ENCODE results near the gene STK32A. TPM values are rescaled to one million over a fixed set of nuclear protein-coding genes. Genes with fewer than 3 reads are reported as not detected.
A peak's percentile ranks its signal among the peaks of the same experiment; 100 is the strongest.

STK32A gene
- total and polyA plus RNA-seq, 10 donors = 0.15 to 3.1 (median 0.90) TPM

- Histone ChIP-seq H3K4me1 (peaks cover 0 to 23% (median 0%) of the 10 kb centered on the region in 6 donors), H3K36me3 (no peaks in the 10 kb centered on the region), H3K9me3 (no peaks in the 10 kb centered on the region), H3K27ac (peak overlapping the region in 1 of 8 donors; percentile 6), H3K27me3 (replicated peaks in 1 of 7) (no peaks in the 10 kb centered on the region), H3K4me3 (no peak overlapping the region)
- 24 to 70% (median 44%) methylated on average over 1 of the region's 1 CpG for WGBS, 5 donors
- intact Hi-C loops (cut with DNase I; ENCODE audit: low total_unique reads) = no loop called here
- no peak for TF ChIP-seq POLR2A (IDR thresholded peaks at IDR 0.05)
- no peak for TF ChIP-seq POLR2AphosphoS5 (IDR thresholded peaks at IDR 0.05)
- no peak for TF ChIP-seq CTCF (IDR thresholded peaks at IDR 0.05 in 8 of 11, conservative IDR thresholded peaks at IDR 0.05 in 3 of 11)
- DNase-seq = no peak
Measured at GRCh38 chr5:147427521-147428401, 192.9 kb downstream of the STK32A start.

- Histone ChIP-seq H3K4me3 (no peak overlapping the region), H3K4me1 (peaks cover 0 to 23% (median under 1%) of the 10 kb centered on the region in 6 donors), H3K9me3 (no peaks in the 10 kb centered on the region), H3K36me3 (no peaks in the 10 kb centered on the region), H3K27ac (no peak overlapping the region), H3K27me3 (replicated peaks in 1 of 7) (no peaks in the 10 kb centered on the region)
- DNase-seq = no peak
- intact Hi-C loops (cut with DNase I; ENCODE audit: low total_unique reads) = no loop called here
- 73 to 99% (median 97%) methylated on average over 2 of the region's 2 CpGs for WGBS, 5 donors
- TF ChIP-seq CTCF (IDR thresholded peaks at IDR 0.05 in 8 of 11, conservative IDR thresholded peaks at IDR 0.05 in 3 of 11) = no peak
- no peak for TF ChIP-seq POLR2A (IDR thresholded peaks at IDR 0.05)
Measured at GRCh38 chr5:147430628-147431027, 195.8 kb downstream of the STK32A start.

- TF ChIP-seq CTCF (IDR thresholded peaks at IDR 0.05 in 8 of 11, conservative IDR thresholded peaks at IDR 0.05 in 3 of 11) (no peak), POLR2A (IDR thresholded peaks at IDR 0.05) (no peak), POLR2AphosphoS5 (IDR thresholded peaks at IDR 0.05) (no peak)
- no peak for DNase-seq
- peaks cover 0 to 23% (median 2%) of the 10 kb centered on the region in 6 donors for H3K4me1 ChIP-seq
- no peaks in the 10 kb centered on the region for H3K27me3 ChIP-seq (replicated peaks in 1 of 7)
- WGBS, 5 donors = 46 to 63% (median 50%) methylated on average over 3 of the region's 3 CpGs
- no peaks in the 10 kb centered on the region for H3K9me3 ChIP-seq
- no peaks in the 10 kb centered on the region for H3K36me3 ChIP-seq
- H3K4me3 ChIP-seq = no peak overlapping the region
- intact Hi-C loops (cut with DNase I; ENCODE audit: low total_unique reads) = no loop called here
- H3K27ac ChIP-seq = peak overlapping the region in 3 of 8 donors; percentile 0 to 39 (median 12)
Measured at GRCh38 chr5:147431586-147431985, 196.8 kb downstream of the STK32A start.

- Histone ChIP-seq H3K27ac (peak overlapping the region in 3 of 8 donors; percentile 0 to 39 (median 12)), H3K4me3 (no peak overlapping the region), H3K4me1 (peaks cover 0 to 27% (median 6%) of the 10 kb centered on the region in 6 donors), H3K27me3 (replicated peaks in 1 of 7) (no peaks in the 10 kb centered on the region), H3K36me3 (no peaks in the 10 kb centered on the region), H3K9me3 (no peaks in the 10 kb centered on the region)
- DNase-seq = no peak
- intact Hi-C loops (cut with DNase I; ENCODE audit: low total_unique reads) = no loop called here
- 72 to 87% (median 84%) methylated on average over 4 of the region's 4 CpGs for WGBS, 5 donors
- no peak for TF ChIP-seq CTCF (IDR thresholded peaks at IDR 0.05 in 8 of 11, conservative IDR thresholded peaks at IDR 0.05 in 3 of 11)
Measured at GRCh38 chr5:147432323-147432722, 197.5 kb downstream of the STK32A start.

Measured in spleen (tissue), 11 donors.